Peyer's patch (tissue), 4 donors: Measurements from ENCODE around the gene RSU1.

ENCODE experiments used
- CTCF ChIP-seq, 6 experiments: fragments of 450-650 bp in 4 of 6; fragments of 200-600 bp in 2 of 6; sonication (generic) in 1 of 6; IDR thresholded peaks; one replicate each; pipeline ENCODE4 v1.5.1; 2017 to 2019; ENCODE audit warnings: antibody characterized with exemption in 6 of 6, mild to moderate bottlenecking in 3 of 6, moderate library complexity in 1 of 6
- POLR2A ChIP-seq, 2 donors: fragments of 450-650 bp; IDR thresholded peaks; one replicate each; pipeline ENCODE4 v1.5.1; 2017; ENCODE audit warnings: antibody characterized with exemption in 2 of 2, mild to moderate bottlenecking in 2 of 2, moderate library complexity in 2 of 2

- no peak for TF ChIP-seq CTCF (IDR thresholded peaks at IDR 0.05)
- no peak for TF ChIP-seq POLR2A (IDR thresholded peaks at IDR 0.05)
Observed at GRCh38 chr10:16745061-16745460, 72.2 kb downstream of the RSU1 start.
